Measurements from ENCODE around the gene FABP6. TPM values are rescaled to one million over a fixed set of nuclear protein-coding genes. Genes with fewer than 3 reads are reported as not detected.

Gene FABP6
- polyA plus RNA-seq, 3 donors: not detected

DNA sequence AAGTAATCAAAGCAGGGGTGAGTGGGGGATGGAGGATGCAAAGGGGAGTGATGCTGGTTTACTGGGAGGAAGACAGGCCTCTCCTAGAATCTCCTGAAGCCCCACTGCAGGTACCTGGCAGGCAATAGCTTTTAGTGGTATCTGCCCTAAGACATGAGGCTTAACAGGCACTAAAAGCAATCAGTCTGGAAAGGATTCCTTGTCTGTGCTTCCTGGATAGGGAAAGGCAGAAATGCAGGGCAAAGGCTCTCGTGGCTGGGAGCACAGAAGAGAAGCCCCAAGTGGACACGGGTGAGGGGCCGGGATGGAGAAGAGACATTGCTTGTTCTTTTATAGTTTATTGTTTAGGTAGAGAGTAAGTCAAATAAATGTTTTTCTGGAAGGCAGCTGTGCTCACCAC lies 43.0 kb downstream of the FABP6 start:
- intact Hi-C loops (cut with micrococcal nuclease): no loop called here
- H3K36me3 Mint-ChIP-seq: peaks cover 0 to 3% of the 10 kb centered on the region in 2 donors
- no peak overlapping the region for H2AFZ ChIP-seq (ENCODE audit: insufficient read depth, low read depth, low read length, poor library complexity, severe bottlenecking)

DNA sequence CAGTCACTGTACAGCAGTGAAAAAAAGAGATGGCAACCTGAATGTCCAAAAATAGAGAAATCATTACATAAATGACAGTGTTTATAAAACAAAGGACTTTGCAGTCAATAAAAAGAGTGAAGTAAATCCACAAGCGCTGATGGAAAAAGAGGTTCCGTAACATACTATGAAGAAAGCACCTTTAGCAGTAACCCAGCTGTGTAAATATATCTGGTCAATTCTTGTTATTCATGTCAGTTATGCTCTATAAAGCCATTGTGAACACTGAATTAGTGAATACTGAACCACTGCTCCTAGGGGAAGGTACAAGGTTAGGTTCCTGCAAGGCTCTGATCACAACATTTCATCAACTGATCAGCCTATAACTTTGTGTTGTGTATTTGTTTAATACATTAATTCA lies 43.6 kb downstream of the FABP6 start:
- H3K27me3 ChIP-seq (ENCODE audit: control insufficient read depth in 2 of 2, insufficient read depth in 2 of 2, low read length in 2 of 2): peaks cover 2% of the 10 kb centered on the region in 2 donors
- no peaks in the 10 kb centered on the region for H4K20me1 ChIP-seq (ENCODE audit: insufficient read depth, low read length)
- no peaks in the 10 kb centered on the region for H3K9me3 ChIP-seq (replicated peaks in 1 of 2; ENCODE audit: control insufficient read depth in 1 of 2, insufficient read depth in 1 of 2, low read length in 2 of 2)
- H2AFZ ChIP-seq (ENCODE audit: insufficient read depth, low read depth, low read length, poor library complexity, severe bottlenecking): no peak overlapping the region
- peaks cover 0 to 3% of the 10 kb centered on the region in 2 donors for H3K36me3 Mint-ChIP-seq
- intact Hi-C loops (cut with micrococcal nuclease): no loop called here
- peaks cover 32% of the 10 kb centered on the region for H3K4me1 Mint-ChIP-seq
- H3K4me1 ChIP-seq (ENCODE audit: control insufficient read depth in 1 of 2, insufficient read depth in 2 of 2, low read length in 2 of 2): peaks cover 27 to 30% of the 10 kb centered on the region in 2 donors
- TF ChIP-seq, protein P1, sequence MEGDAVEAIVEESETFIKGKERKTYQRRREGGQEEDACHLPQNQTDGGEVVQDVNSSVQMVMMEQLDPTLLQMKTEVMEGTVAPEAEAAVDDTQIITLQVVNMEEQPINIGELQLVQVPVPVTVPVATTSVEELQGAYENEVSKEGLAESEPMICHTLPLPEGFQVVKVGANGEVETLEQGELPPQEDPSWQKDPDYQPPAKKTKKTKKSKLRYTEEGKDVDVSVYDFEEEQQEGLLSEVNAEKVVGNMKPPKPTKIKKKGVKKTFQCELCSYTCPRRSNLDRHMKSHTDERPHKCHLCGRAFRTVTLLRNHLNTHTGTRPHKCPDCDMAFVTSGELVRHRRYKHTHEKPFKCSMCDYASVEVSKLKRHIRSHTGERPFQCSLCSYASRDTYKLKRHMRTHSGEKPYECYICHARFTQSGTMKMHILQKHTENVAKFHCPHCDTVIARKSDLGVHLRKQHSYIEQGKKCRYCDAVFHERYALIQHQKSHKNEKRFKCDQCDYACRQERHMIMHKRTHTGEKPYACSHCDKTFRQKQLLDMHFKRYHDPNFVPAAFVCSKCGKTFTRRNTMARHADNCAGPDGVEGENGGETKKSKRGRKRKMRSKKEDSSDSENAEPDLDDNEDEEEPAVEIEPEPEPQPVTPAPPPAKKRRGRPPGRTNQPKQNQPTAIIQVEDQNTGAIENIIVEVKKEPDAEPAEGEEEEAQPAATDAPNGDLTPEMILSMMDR (IDR thresholded peaks at IDR 0.05): no peak
- H3K27me3 Mint-ChIP-seq (ENCODE audit: low read depth in 3 of 3): peaks cover 5 to 15% (median 9%) of the 10 kb centered on the region in 3 donors
- no peak overlapping the region for H3K4me2 ChIP-seq (replicated peaks; ENCODE audit: extremely low read depth, low read length, poor library complexity, severe bottlenecking)
- no peaks in the 10 kb centered on the region for H3K79me2 ChIP-seq (ENCODE audit: insufficient read depth, low read length)
- DNase-seq: no peak
- H3K9ac ChIP-seq (ENCODE audit: insufficient read depth, low read length, poor library complexity, severe bottlenecking): no peak overlapping the region
- no peak overlapping the region for H3K4me3 Mint-ChIP-seq
- no peak overlapping the region for H3K27ac Mint-ChIP-seq
- no peak overlapping the region for H3K27ac ChIP-seq (ENCODE audit: low read depth in 1 of 2, low read length in 2 of 2)
- WGBS (ENCODE audit: insufficient coverage): no CpG with 5 or more reads among the region's 2 CpGs
- H3K9me3 Mint-ChIP-seq: peaks cover 0 to 3% (median 0%) of the 10 kb centered on the region in 7 donors
- no peaks in the 10 kb centered on the region for H3K36me3 ChIP-seq (replicated peaks in 1 of 2; ENCODE audit: control insufficient read depth in 1 of 2, insufficient read depth in 2 of 2, low read length in 2 of 2)
- H3K4me3 ChIP-seq (replicated peaks in 1 of 3; ENCODE audit: low read depth in 2 of 3, low read length in 3 of 3): no peak overlapping the region

More for the DNA sequence above, 43.0 kb downstream of the FABP6 start:
- H3K9me3 ChIP-seq (replicated peaks in 1 of 2; ENCODE audit: control insufficient read depth in 1 of 2, insufficient read depth in 1 of 2, low read length in 2 of 2): no peaks in the 10 kb centered on the region
- H3K4me1 ChIP-seq (ENCODE audit: control insufficient read depth in 1 of 2, insufficient read depth in 2 of 2, low read length in 2 of 2): peaks cover 28 to 30% of the 10 kb centered on the region in 2 donors
- H3K27ac ChIP-seq (ENCODE audit: low read depth in 1 of 2, low read length in 2 of 2): no peak overlapping the region
- Mint-ChIP-seq H3K27me3 (ENCODE audit: low read depth in 3 of 3) (peaks cover 5 to 12% (median 9%) of the 10 kb centered on the region in 3 donors), H3K27ac (peak overlapping the region in 2 of 7 donors; percentile 27 to 58), H3K4me3 (peak overlapping the region in 1 of 2 donors; percentile 7), H3K4me1 (peaks cover 33% of the 10 kb centered on the region), H3K9me3 (peaks cover 0 to 3% (median 0%) of the 10 kb centered on the region in 7 donors)
- 87% methylated on average over 3 of the region's 3 CpGs for WGBS (ENCODE audit: insufficient coverage)
- no peak overlapping the region for H3K4me3 ChIP-seq (replicated peaks in 1 of 3; ENCODE audit: low read depth in 2 of 3, low read length in 3 of 3)
- no peaks in the 10 kb centered on the region for H4K20me1 ChIP-seq (ENCODE audit: insufficient read depth, low read length)
- H3K36me3 ChIP-seq (replicated peaks in 1 of 2; ENCODE audit: control insufficient read depth in 1 of 2, insufficient read depth in 2 of 2, low read length in 2 of 2): no peaks in the 10 kb centered on the region
- H3K27me3 ChIP-seq (ENCODE audit: control insufficient read depth in 2 of 2, insufficient read depth in 2 of 2, low read length in 2 of 2): peaks cover 2 to 4% of the 10 kb centered on the region in 2 donors
- DNase-seq: no peak
- H3K79me2 ChIP-seq (ENCODE audit: insufficient read depth, low read length): no peaks in the 10 kb centered on the region
- H3K4me2 ChIP-seq (replicated peaks; ENCODE audit: extremely low read depth, low read length, poor library complexity, severe bottlenecking): no peak overlapping the region
- TF ChIP-seq, protein P1 (IDR thresholded peaks at IDR 0.05): no peak
- no peak overlapping the region for H3K9ac ChIP-seq (ENCODE audit: insufficient read depth, low read length, poor library complexity, severe bottlenecking)
